ENCODE data around the gene ZNF384.

ZNF384 gene

DNA sequence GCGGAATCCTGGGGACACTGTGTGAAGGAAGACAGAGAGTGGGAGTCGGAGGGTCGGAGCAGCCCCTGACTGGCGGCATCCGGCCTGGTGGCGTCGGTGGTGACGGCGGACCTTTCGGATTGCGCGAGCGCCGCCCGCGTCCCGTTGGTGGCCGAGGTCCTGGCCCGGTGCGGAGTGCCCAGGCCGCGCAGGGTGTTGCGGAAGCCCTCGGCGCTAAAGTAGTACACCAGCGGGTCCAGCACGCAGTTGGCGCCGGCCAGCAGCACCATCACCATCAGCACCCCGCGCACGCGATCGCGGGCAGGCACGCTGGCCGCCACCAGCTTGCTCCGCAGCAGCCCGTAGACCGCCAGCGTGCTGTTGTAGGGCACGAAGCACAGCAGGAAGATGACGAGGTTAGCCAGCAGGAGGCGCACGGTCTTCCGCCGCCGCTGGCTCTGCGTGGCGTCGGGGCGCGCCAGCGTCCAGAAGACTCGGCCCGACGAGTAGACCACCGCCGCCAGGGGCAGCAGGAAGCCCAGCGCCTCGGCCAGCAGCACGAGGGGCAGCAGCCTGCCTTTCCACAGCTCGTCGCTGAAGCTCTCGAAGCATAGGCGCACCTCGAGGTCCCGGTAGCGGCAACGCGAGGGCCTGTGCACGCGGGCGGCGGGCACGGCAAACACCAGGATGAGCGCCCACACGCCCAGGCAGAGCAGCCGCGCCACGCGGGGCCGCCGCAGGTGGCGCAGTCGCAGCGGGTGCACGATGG is 68.9 kb downstream of the ZNF384 start:
- DNase-seq, result no peak

- DNase-seq, result no peak
Measured at GRCh38 chr12:6618483-6619225, 70.5 kb downstream of the ZNF384 start.

Measured in NCI-H2171 (cell line).